Measurements from ENCODE around the gene RAB34.

Gene RAB34

GRCh38 chr17:28716740-28717577 is 709 bp downstream of the RAB34 start:
- Histone ChIP-seq H3K27me3 (ENCODE audit: low read length) (no peaks in the 10 kb centered on the region), H3K9me3 (ENCODE audit: insufficient read depth, low read length) (no peaks in the 10 kb centered on the region), H3K27ac (ENCODE audit: low read depth, low read length) (no peak overlapping the region), H3K79me2 (ENCODE audit: insufficient read depth, low read length) (peaks cover 22% of the 10 kb centered on the region), H4K20me1 (ENCODE audit: low read depth, low read length) (0 out of 2 replicates have a peak, but pooled peaks cover 4% of the 10 kb centered on the region), H3K4me2 (ENCODE audit: low read depth, low read length, poor library complexity, severe bottlenecking) (no peak overlapping the region), H3K9ac (ENCODE audit: low read length) (no peak overlapping the region), H2AFZ (ENCODE audit: low read depth, low read length, severe bottlenecking) (no peak overlapping the region), H3K4me3 (ENCODE audit: insufficient read depth, low read length, poor library complexity, severe bottlenecking) (no peak overlapping the region), H3F3A (ENCODE audit: insufficient read depth) (peaks cover 27% of the 10 kb centered on the region), H3K36me3 (ENCODE audit: low read length) (peaks cover 12% of the 10 kb centered on the region), H3K9me2 (replicated peaks; ENCODE audit: insufficient read depth, low read length) (no peaks in the 10 kb centered on the region)
- TF ChIP-seq EZH2phosphoT487 (conservative IDR thresholded peaks at IDR 0.05; ENCODE audit: low read length) = no peak
- TF ChIP-seq, protein P1, sequence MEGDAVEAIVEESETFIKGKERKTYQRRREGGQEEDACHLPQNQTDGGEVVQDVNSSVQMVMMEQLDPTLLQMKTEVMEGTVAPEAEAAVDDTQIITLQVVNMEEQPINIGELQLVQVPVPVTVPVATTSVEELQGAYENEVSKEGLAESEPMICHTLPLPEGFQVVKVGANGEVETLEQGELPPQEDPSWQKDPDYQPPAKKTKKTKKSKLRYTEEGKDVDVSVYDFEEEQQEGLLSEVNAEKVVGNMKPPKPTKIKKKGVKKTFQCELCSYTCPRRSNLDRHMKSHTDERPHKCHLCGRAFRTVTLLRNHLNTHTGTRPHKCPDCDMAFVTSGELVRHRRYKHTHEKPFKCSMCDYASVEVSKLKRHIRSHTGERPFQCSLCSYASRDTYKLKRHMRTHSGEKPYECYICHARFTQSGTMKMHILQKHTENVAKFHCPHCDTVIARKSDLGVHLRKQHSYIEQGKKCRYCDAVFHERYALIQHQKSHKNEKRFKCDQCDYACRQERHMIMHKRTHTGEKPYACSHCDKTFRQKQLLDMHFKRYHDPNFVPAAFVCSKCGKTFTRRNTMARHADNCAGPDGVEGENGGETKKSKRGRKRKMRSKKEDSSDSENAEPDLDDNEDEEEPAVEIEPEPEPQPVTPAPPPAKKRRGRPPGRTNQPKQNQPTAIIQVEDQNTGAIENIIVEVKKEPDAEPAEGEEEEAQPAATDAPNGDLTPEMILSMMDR (IDR thresholded peaks at IDR 0.05; ENCODE audit: insufficient read depth, low read length, poor library complexity, severe bottlenecking) = no peak

DNA sequence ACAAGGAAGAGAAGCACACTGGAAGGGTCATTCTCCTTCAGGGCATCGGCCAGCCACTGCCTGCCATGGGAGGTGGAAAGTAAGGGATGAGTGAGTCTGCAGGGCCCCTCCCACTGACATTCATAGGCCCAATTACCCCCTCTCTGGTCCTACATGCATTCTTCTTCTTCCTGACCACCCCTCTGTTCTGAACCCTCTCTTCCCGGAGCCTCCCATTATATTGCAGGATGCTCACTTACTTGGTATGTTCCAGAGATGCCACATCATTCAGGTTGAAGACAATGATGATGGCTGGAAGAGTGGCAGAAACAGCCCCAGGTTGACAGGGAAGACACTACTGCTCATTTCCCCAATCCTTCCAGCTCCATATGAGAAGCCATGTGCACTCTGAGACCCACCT is 2.5 kb downstream of the RAB34 start:
- H3K27ac ChIP-seq (ENCODE audit: low read depth, low read length) = no peak overlapping the region
- H4K20me1 ChIP-seq (ENCODE audit: low read depth, low read length) = no peaks in the 10 kb centered on the region
- no peaks in the 10 kb centered on the region for H3K9me3 ChIP-seq (ENCODE audit: insufficient read depth, low read length)
- H3K9me2 ChIP-seq (replicated peaks; ENCODE audit: insufficient read depth, low read length) = no peaks in the 10 kb centered on the region
- H3K9ac ChIP-seq (ENCODE audit: low read length) = no peak overlapping the region
- TF ChIP-seq EZH2phosphoT487 (conservative IDR thresholded peaks at IDR 0.05; ENCODE audit: low read length) = no peak
- TF ChIP-seq, protein P1 (IDR thresholded peaks at IDR 0.05; ENCODE audit: insufficient read depth, low read length, poor library complexity, severe bottlenecking) = no peak
- H3K27me3 ChIP-seq (ENCODE audit: low read length) = no peaks in the 10 kb centered on the region
- H2AFZ ChIP-seq (ENCODE audit: low read depth, low read length, severe bottlenecking) = no peak overlapping the region
- no peaks in the 10 kb centered on the region; the same call in 1 of the 2 replicates for H3K36me3 ChIP-seq (ENCODE audit: low read length)
- H3K4me2 ChIP-seq (ENCODE audit: low read depth, low read length, poor library complexity, severe bottlenecking) = no peak overlapping the region
- H3F3A ChIP-seq (ENCODE audit: insufficient read depth) = peaks cover 11% of the 10 kb centered on the region
- peaks cover 5% of the 10 kb centered on the region for H3K79me2 ChIP-seq (ENCODE audit: insufficient read depth, low read length)
- H3K4me3 ChIP-seq (ENCODE audit: insufficient read depth, low read length, poor library complexity, severe bottlenecking) = no peak overlapping the region

DNA sequence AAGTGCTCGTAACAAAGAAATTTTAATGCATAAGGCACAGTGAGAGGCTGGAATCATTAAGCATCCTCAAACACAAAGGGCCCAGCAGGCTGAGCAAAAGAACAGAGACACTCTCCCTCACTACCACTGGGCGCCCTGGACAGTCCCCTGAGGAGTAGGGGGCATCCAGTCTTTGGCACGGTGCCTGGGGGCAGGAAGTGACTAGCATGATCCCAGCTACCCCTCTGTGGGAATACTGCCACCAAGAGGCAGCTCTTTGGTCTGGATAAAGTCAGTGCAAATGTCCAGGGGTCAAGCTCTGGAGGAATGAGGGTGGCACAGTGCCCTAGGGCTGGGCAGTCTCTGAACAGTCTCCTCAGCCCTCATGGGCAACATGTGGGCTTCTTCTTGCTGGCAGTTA is 3.4 kb downstream of the RAB34 start:
- no peak overlapping the region for H3K27ac ChIP-seq (ENCODE audit: low read depth, low read length)
- no peaks in the 10 kb centered on the region for H4K20me1 ChIP-seq (ENCODE audit: low read depth, low read length)
- H3K79me2 ChIP-seq (ENCODE audit: insufficient read depth, low read length) = no peaks in the 10 kb centered on the region
- TF ChIP-seq, protein P1 (IDR thresholded peaks at IDR 0.05; ENCODE audit: insufficient read depth, low read length, poor library complexity, severe bottlenecking) = no peak
- TF ChIP-seq EZH2phosphoT487 (conservative IDR thresholded peaks at IDR 0.05; ENCODE audit: low read length) = no peak
- no peak overlapping the region for H3K9ac ChIP-seq (ENCODE audit: low read length)
- H3K36me3 ChIP-seq (ENCODE audit: low read length) = no peaks in the 10 kb centered on the region
- no peaks in the 10 kb centered on the region for H3K9me3 ChIP-seq (ENCODE audit: insufficient read depth, low read length)
- H3F3A ChIP-seq (ENCODE audit: insufficient read depth) = peaks cover 9% of the 10 kb centered on the region; the same call in 1 of the 2 replicates
- no peaks in the 10 kb centered on the region for H3K9me2 ChIP-seq (replicated peaks; ENCODE audit: insufficient read depth, low read length)
- H3K27me3 ChIP-seq (ENCODE audit: low read length) = no peaks in the 10 kb centered on the region
- no peak overlapping the region for H3K4me2 ChIP-seq (ENCODE audit: low read depth, low read length, poor library complexity, severe bottlenecking)
- no peak overlapping the region for H2AFZ ChIP-seq (ENCODE audit: low read depth, low read length, severe bottlenecking)
- no peak overlapping the region for H3K4me3 ChIP-seq (ENCODE audit: insufficient read depth, low read length, poor library complexity, severe bottlenecking)

All from SU-DHL-6 (cell line).